H9 (cell line): ENCODE data around the gene RET. TPM values are rescaled to one million over a fixed set of nuclear protein-coding genes. Genes with fewer than 3 reads are reported as not detected.

Experiments used
- DNase-seq: peaks from one replicate; pipeline ENCODE4 v3.0.0-alpha.2; 2017
- H2AFZ ChIP-seq: one replicate; pipeline ENCODE4 v1.6.1; 2013; ENCODE audit warnings: mild to moderate bottlenecking, low read length, control low read depth, moderate library complexity
- H2AK5ac ChIP-seq: 2 replicates; pipeline ENCODE4 v1.6.1; 2013; ENCODE audit warnings: low read length, control low read depth, mixed read lengths; ENCODE audit not compliant: insufficient read length
- H2BK120ac ChIP-seq: one replicate; pipeline ENCODE4 v1.6.1; 2013; ENCODE audit warnings: low read depth, mild to moderate bottlenecking, low read length, control low read depth, inconsistent platforms; ENCODE audit not compliant: poor library complexity, severe bottlenecking
- H2BK12ac ChIP-seq: 2 replicates; pipeline ENCODE4 v1.6.1; 2013; ENCODE audit warnings: low read length, control low read depth, mixed read lengths, low read depth; ENCODE audit not compliant: insufficient read length
- H2BK15ac ChIP-seq: 2 replicates; pipeline ENCODE4 v1.6.1; 2013; ENCODE audit warnings: low read depth, low read length, control low read depth
- H2BK20ac ChIP-seq: one replicate; pipeline ENCODE4 v1.6.1; 2013; ENCODE audit warnings: low read depth, mild to moderate bottlenecking, low read length, control low read depth, inconsistent platforms; ENCODE audit not compliant: poor library complexity, severe bottlenecking
- H2BK5ac ChIP-seq: 2 replicates; pipeline ENCODE4 v1.6.1; 2013; ENCODE audit warnings: low read length, control low read depth, mixed read lengths; ENCODE audit not compliant: insufficient read length
- H3K14ac ChIP-seq: 2 replicates; pipeline ENCODE4 v1.6.1; 2013; ENCODE audit warnings: low read length, control low read depth; ENCODE audit not compliant: insufficient read depth
- H3K18ac ChIP-seq: 2 replicates; pipeline ENCODE4 v1.6.1; 2013; ENCODE audit warnings: low read depth, mild to moderate bottlenecking, mixed read lengths, low read length, control low read depth; ENCODE audit not compliant: insufficient read length
- H3K23ac ChIP-seq: 2 replicates; pipeline ENCODE4 v1.6.1; 2013; ENCODE audit warnings: low read length, control low read depth, mixed read lengths, low read depth; ENCODE audit not compliant: insufficient read length
- H3K23me2 ChIP-seq: 2 replicates; pipeline ENCODE4 v1.6.1; 2013; ENCODE audit warnings: low read depth, mild to moderate bottlenecking, mixed read lengths, low read length, control low read depth; ENCODE audit not compliant: insufficient read length, poor library complexity, severe bottlenecking
- H3K27ac ChIP-seq: 2 replicates; pipeline ENCODE4 v1.5.1; 2013; ENCODE audit warnings: low read length, control low read depth, mixed read lengths, low read depth; ENCODE audit not compliant: insufficient read length
- H3K27me3 ChIP-seq: 2 replicates; pipeline ENCODE4 v1.6.1; 2013; ENCODE audit warnings: low read length, control low read depth, inconsistent platforms; ENCODE audit not compliant: insufficient read depth
- H3K4ac ChIP-seq: 2 replicates; pipeline ENCODE4 v1.6.1; 2013; ENCODE audit warnings: low read depth, mild to moderate bottlenecking, control low read depth, inconsistent platforms, low read length, moderate library complexity
- H3K4me1 ChIP-seq: 2 replicates; pipeline ENCODE4 v1.6.1; 2013; ENCODE audit warnings: low read length, control low read depth, inconsistent platforms; ENCODE audit not compliant: insufficient read depth
- H3K4me2 ChIP-seq: 2 replicates; pipeline ENCODE4 v1.6.1; 2013; ENCODE audit warnings: low read length, control low read depth, mixed read lengths; ENCODE audit not compliant: insufficient read length, insufficient read depth
- H3K56ac ChIP-seq: 2 replicates; pipeline ENCODE4 v1.6.1; 2013; ENCODE audit warnings: low read depth, mild to moderate bottlenecking, mixed read lengths, low read length, control low read depth; ENCODE audit not compliant: insufficient read length
- H3K79me1 ChIP-seq: 2 replicates; pipeline ENCODE4 v1.6.1; 2013; ENCODE audit warnings: low read depth, mild to moderate bottlenecking, moderate library complexity, low read length, control low read depth, inconsistent platforms; ENCODE audit not compliant: insufficient read depth, poor library complexity, severe bottlenecking
- H3K79me2 ChIP-seq: 2 replicates; pipeline ENCODE4 v1.6.1; 2013; ENCODE audit warnings: low read length, control low read depth, inconsistent platforms; ENCODE audit not compliant: insufficient read depth
- H3K9ac ChIP-seq: 2 replicates; pipeline ENCODE4 v1.6.1; 2013; ENCODE audit warnings: low read length, control low read depth, mixed read lengths; ENCODE audit not compliant: insufficient read length; ENCODE audit errors: extremely low read depth
- H3K9me3 ChIP-seq: one replicate; pipeline ENCODE4 v1.6.1; 2013; ENCODE audit warnings: low read depth, low read length, inconsistent platforms; ENCODE audit not compliant: control insufficient read depth
- H3T11ph ChIP-seq: one replicate; pipeline ENCODE4 v1.6.1; 2013; ENCODE audit warnings: mild to moderate bottlenecking, low read length, control low read depth, inconsistent platforms
- H4K20me1 ChIP-seq: one replicate; pipeline ENCODE4 v1.6.1; 2013; ENCODE audit not compliant: control insufficient read depth, insufficient read length, insufficient read depth
- H4K5ac ChIP-seq: 2 replicates; pipeline ENCODE4 v1.6.1; 2013; ENCODE audit warnings: low read depth, mild to moderate bottlenecking, mixed read lengths, low read length, control low read depth; ENCODE audit not compliant: insufficient read length
- H4K8ac ChIP-seq: replicated peaks from 2 replicates; pipeline ENCODE4 v1.6.1; 2013; ENCODE audit warnings: low read length, control low read depth, mixed read lengths, low read depth; ENCODE audit not compliant: insufficient read length
- H4K91ac ChIP-seq: 2 replicates; pipeline ENCODE4 v1.6.1; 2013; ENCODE audit warnings: low read depth, mild to moderate bottlenecking, moderate library complexity, mixed read lengths, low read length, control low read depth; ENCODE audit not compliant: insufficient read length
- H3K27ac Mint-ChIP-seq, 3 experiments: 2 replicates in 2 of 3; 3 replicates in 1 of 3; pipeline ENCODE4 v1.8.0; 2020 to 2021; ENCODE audit warnings: mixed read lengths in 3 of 3, mild to moderate bottlenecking in 1 of 3, moderate library complexity in 1 of 3
- H3K27me3 Mint-ChIP-seq: 2 replicates; pipeline ENCODE4 v1.8.0; 2021; ENCODE audit warnings: low read depth, mild to moderate bottlenecking, moderate library complexity, mixed read lengths
- H3K36me3 Mint-ChIP-seq, 3 experiments: 2 replicates in 2 of 3; 3 replicates in 1 of 3; pipeline ENCODE4 v1.8.0; 2020 to 2021; ENCODE audit warnings: low read depth in 3 of 3, mixed read lengths in 3 of 3; ENCODE audit not compliant: insufficient read depth in 1 of 3
- H3K4me1 Mint-ChIP-seq, 2 experiments: 2 replicates each; pipeline ENCODE4 v1.8.0; 2020; ENCODE audit warnings: mixed read lengths in 2 of 2
- H3K4me3 Mint-ChIP-seq, 2 experiments: 2 replicates in 1 of 2; 3 replicates in 1 of 2; pipeline ENCODE4 v1.8.0; 2020 to 2021; ENCODE audit warnings: mild to moderate bottlenecking in 2 of 2, mixed read lengths in 2 of 2, moderate library complexity in 1 of 2
- H3K9me3 Mint-ChIP-seq, 2 experiments: 2 replicates in 1 of 2; 3 replicates in 1 of 2; pipeline ENCODE4 v1.8.0; 2020; ENCODE audit warnings: mild to moderate bottlenecking in 2 of 2, mixed read lengths in 2 of 2, moderate library complexity in 1 of 2
- CTCF ChIP-seq: fragments of 200-600 bp; sonication (generic); conservative IDR thresholded peaks from 3 replicates; pipeline ENCODE4 v1.8.0; 2021; ENCODE audit warnings: antibody characterized with exemption, mild to moderate bottlenecking
- total RNA-seq: library from RNA; stranded (reverse); gene quantifications from 2 replicates; pipeline ENCODE4 v1.2.1, GENCODE V29; 2021

RET gene
- total RNA-seq, 1 experiment from 2014 or later, result 12.2 TPM

- Histone ChIP-seq H2BK12ac (no peak overlapping the region), H2BK5ac (no peak overlapping the region), H4K20me1 (no peaks in the 10 kb centered on the region), H4K5ac (no peak overlapping the region), H3K23ac (no peak overlapping the region), H3K79me1 (no peaks in the 10 kb centered on the region), H3K27me3 (no peaks in the 10 kb centered on the region), H3K56ac (no peak overlapping the region), H2BK15ac (no peak overlapping the region), H2AK5ac (no peak overlapping the region), H3K27ac (no peak overlapping the region), H3K4me1 (no peaks in the 10 kb centered on the region), H4K8ac (no peak overlapping the region), H3K14ac (no peak overlapping the region), H2BK120ac (no peak overlapping the region), H2AFZ (no peak overlapping the region), H4K91ac (no peak overlapping the region), H3K9ac (no peak overlapping the region), H2BK20ac (no peak overlapping the region), H3K23me2 (no peaks in the 10 kb centered on the region), H3K4ac (no peak overlapping the region), H3T11ph (no peak overlapping the region), H3K9me3 (no peaks in the 10 kb centered on the region), H3K4me2 (no peak overlapping the region), H3K79me2 (no peaks in the 10 kb centered on the region), H3K18ac (no peak overlapping the region)
- Mint-ChIP-seq H3K36me3 (no peaks in the 10 kb centered on the region), H3K4me3 (no peak overlapping the region), H3K4me1 (peaks cover 5% of the 10 kb centered on the region in 2 experiments), H3K9me3 (no peaks in the 10 kb centered on the region), H3K27me3 (peaks cover 13% of the 10 kb centered on the region), H3K27ac (no peak overlapping the region)
- DNase-seq, result no peak
- no peak for TF ChIP-seq CTCF
Observed at GRCh38 chr10:43050011-43050410, 26.9 kb upstream of the RET start.
